Type B pancreatic cell (in vitro differentiated cells): ENCODE results near the gene HAGH. TPM values are rescaled to one million over a fixed set of nuclear protein-coding genes. Genes with fewer than 3 reads are reported as not detected.

Experiments used
- DNase-seq: peaks from one replicate; pipeline ENCODE4 v3.0.0; 2021; ENCODE audit warnings: mixed read lengths; ENCODE audit not compliant: unreplicated experiment; ENCODE audit errors: extremely low spot score
- H3K27ac Mint-ChIP-seq: 2 replicates; pipeline ENCODE4 v1.8.0; 2021; ENCODE audit warnings: mild to moderate bottlenecking, mixed read lengths
- H3K27me3 Mint-ChIP-seq: 2 replicates; pipeline ENCODE4 v1.8.0; 2021; ENCODE audit warnings: mixed read lengths
- H3K36me3 Mint-ChIP-seq: 2 replicates; pipeline ENCODE4 v1.8.0; 2021; ENCODE audit warnings: mixed read lengths
- H3K4me1 Mint-ChIP-seq: one replicate; pipeline ENCODE4 v1.8.0; 2021; ENCODE audit warnings: mixed read lengths; ENCODE audit not compliant: unreplicated experiment
- H3K4me3 Mint-ChIP-seq: 2 replicates; pipeline ENCODE4 v1.8.0; 2021; ENCODE audit warnings: mild to moderate bottlenecking, mixed read lengths
- H3K9me3 Mint-ChIP-seq: 2 replicates; pipeline ENCODE4 v1.8.0; 2021; ENCODE audit warnings: mixed read lengths
- total RNA-seq: library from RNA; stranded (reverse); gene quantifications from 2 replicates; pipeline ENCODE4 v1.2.1, GENCODE V29; 2021; ENCODE audit warnings: low replicate concordance
- TF ChIP-seq, protein P1 (sequence below): fragments of 200-600 bp; sonication (generic); conservative IDR thresholded peaks from 2 replicates; pipeline ENCODE4 v1.5.0; 2021; ENCODE audit warnings: antibody characterized with exemption, mild to moderate bottlenecking

HAGH gene
- total RNA-seq, 1 donor from 2014 or later: 36.7 TPM

- H3K4me1 Mint-ChIP-seq: no peaks in the 10 kb centered on the region
- no peaks in the 10 kb centered on the region for H3K36me3 Mint-ChIP-seq
- DNase-seq: no peak
- H3K27ac Mint-ChIP-seq: no peak overlapping the region
- H3K4me3 Mint-ChIP-seq: no peak overlapping the region
- TF ChIP-seq, protein P1, sequence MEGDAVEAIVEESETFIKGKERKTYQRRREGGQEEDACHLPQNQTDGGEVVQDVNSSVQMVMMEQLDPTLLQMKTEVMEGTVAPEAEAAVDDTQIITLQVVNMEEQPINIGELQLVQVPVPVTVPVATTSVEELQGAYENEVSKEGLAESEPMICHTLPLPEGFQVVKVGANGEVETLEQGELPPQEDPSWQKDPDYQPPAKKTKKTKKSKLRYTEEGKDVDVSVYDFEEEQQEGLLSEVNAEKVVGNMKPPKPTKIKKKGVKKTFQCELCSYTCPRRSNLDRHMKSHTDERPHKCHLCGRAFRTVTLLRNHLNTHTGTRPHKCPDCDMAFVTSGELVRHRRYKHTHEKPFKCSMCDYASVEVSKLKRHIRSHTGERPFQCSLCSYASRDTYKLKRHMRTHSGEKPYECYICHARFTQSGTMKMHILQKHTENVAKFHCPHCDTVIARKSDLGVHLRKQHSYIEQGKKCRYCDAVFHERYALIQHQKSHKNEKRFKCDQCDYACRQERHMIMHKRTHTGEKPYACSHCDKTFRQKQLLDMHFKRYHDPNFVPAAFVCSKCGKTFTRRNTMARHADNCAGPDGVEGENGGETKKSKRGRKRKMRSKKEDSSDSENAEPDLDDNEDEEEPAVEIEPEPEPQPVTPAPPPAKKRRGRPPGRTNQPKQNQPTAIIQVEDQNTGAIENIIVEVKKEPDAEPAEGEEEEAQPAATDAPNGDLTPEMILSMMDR: no peak
- H3K27me3 Mint-ChIP-seq: no peaks in the 10 kb centered on the region
- no peaks in the 10 kb centered on the region for H3K9me3 Mint-ChIP-seq
Measured at GRCh38 chr16:1760911-1761310, 65.7 kb downstream of the HAGH start.

GRCh38 chr16:1759511-1759910 lies 67.1 kb downstream of the HAGH start:
- Mint-ChIP-seq H3K27ac (no peak overlapping the region), H3K4me3 (no peak overlapping the region), H3K36me3 (no peaks in the 10 kb centered on the region), H3K27me3 (no peaks in the 10 kb centered on the region), H3K9me3 (no peaks in the 10 kb centered on the region), H3K4me1 (no peaks in the 10 kb centered on the region)
- TF ChIP-seq, protein P1: no peak
- DNase-seq: no peak

DNA sequence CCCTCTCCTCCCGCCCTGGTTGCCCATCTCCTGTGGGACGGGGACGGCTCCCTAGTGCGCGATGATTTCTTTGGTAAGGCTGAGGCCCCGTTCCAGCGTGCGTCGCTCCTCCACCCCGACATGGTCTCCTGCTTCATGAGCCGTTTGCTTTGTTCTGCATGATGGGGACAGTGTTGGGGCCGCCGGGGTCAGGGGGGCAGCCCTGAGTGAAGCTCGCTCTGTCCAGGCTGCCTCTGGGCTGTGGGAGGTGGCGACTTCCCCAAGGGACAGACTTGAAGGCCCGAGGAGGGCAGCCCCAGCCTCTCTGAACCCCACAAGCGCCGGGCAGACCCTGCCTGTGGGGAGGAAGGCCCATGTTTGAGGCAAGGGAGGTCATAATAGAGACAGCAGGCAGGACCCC lies 67.7 kb downstream of the HAGH start:
- Mint-ChIP-seq H3K4me3 (no peak overlapping the region), H3K36me3 (no peaks in the 10 kb centered on the region), H3K27ac (no peak overlapping the region), H3K9me3 (no peaks in the 10 kb centered on the region), H3K4me1 (no peaks in the 10 kb centered on the region), H3K27me3 (no peaks in the 10 kb centered on the region)
- TF ChIP-seq, protein P1: no peak
- no peak for DNase-seq

DNA sequence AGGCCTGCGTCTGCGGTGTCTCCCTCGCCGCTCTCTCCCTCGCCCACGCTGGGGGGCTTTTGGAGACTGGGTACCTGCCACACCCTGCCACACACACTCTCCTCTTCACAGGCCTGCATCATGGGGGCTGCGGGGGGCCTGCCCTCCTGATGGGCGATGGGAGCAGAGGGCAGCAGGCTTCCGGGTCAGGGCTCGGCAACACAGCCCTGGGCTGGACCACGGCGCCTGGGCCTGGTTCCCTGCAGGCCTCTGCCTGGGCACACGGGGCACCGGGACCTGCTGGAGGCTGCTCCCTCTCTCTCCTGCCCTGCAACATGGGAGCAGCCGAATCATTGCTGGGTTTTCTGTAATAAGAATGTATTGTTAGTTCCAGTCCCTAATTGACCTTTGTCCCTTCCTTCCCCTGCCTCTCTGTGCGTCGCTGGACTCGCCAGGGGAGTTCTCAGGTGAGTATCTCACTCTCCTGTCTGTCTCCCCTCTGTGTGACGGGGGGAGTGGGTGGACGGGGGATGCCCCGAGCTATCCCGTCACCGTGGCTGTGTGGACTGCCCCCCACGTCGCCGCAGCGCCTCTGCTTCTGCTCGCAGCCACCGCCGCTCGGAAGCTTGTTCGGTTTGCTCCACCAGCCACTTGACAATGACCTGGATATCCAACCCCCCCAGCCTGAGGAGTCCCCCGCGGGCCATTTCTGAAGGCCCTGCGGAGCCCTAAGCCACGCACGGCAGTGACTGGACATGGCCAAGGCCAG lies 68.7 kb downstream of the HAGH start:
- no peaks in the 10 kb centered on the region for H3K9me3 Mint-ChIP-seq
- no peak overlapping the region for H3K27ac Mint-ChIP-seq
- H3K36me3 Mint-ChIP-seq: no peaks in the 10 kb centered on the region
- no peaks in the 10 kb centered on the region for H3K4me1 Mint-ChIP-seq
- TF ChIP-seq, protein P1: no peak
- H3K4me3 Mint-ChIP-seq: no peak overlapping the region
- no peaks in the 10 kb centered on the region for H3K27me3 Mint-ChIP-seq
- DNase-seq: no peak

Other genes with a start within 250 kb of the HAGH start
- 27.9 and 55.1 TPM in 2 replicates for gene IFT140, start 214.8 kb downstream of the HAGH start, total RNA-seq
- 29.0 and 31.4 TPM in 2 replicates for gene CRAMP1, start 214.5 kb downstream of the HAGH start, total RNA-seq
- gene JPT2, start 148.5 kb downstream of the HAGH start, total RNA-seq: 116 and 132 TPM in 2 replicates
- gene MAPK8IP3, start 120.6 kb downstream of the HAGH start, total RNA-seq: 50.4 and 97.5 TPM in 2 replicates
- gene NME3, start 55.3 kb downstream of the HAGH start, total RNA-seq: 54.0 and 55.9 TPM in 2 replicates
- 26.9 and 35.9 TPM in 2 replicates for gene EME2, start 54.0 kb downstream of the HAGH start, total RNA-seq
- gene MRPS34, start 53.7 kb downstream of the HAGH start, total RNA-seq: 95.5 and 97.9 TPM in 2 replicates
- 51.2 and 71.3 TPM in 2 replicates for gene SPSB3, start 44.3 kb downstream of the HAGH start, total RNA-seq
- 54.5 and 66.6 TPM in 2 replicates for gene NUBP2, start 43.9 kb downstream of the HAGH start, total RNA-seq
- 0.17 and 0.59 TPM in 2 replicates for gene IGFALS, start 33.1 kb downstream of the HAGH start, total RNA-seq
- 33.2 and 41.1 TPM in 2 replicates for gene FAHD1, start 381 bp upstream of the HAGH start, total RNA-seq
- gene MEIOB, start 45.3 kb upstream of the HAGH start, total RNA-seq: not detected in 2 replicates
- 1.3 and 5.6 TPM in 2 replicates for gene HS3ST6, start 91.6 kb upstream of the HAGH start, total RNA-seq
- gene MSRB1, start 116.4 kb upstream of the HAGH start, total RNA-seq: 34.8 and 37.7 TPM in 2 replicates
- not detected in 2 replicates for gene RPL3L, start 127.9 kb upstream of the HAGH start, total RNA-seq
- gene NDUFB10, start 132.7 kb upstream of the HAGH start, total RNA-seq: 122 and 130 TPM in 2 replicates
- gene RPS2, start 138.0 kb upstream of the HAGH start, total RNA-seq: 3,017 and 3,035 TPM in 2 replicates
- gene RNF151, start 140.0 kb upstream of the HAGH start, total RNA-seq: not detected in 2 replicates
- gene TBL3, start 145.2 kb upstream of the HAGH start, total RNA-seq: 37.0 and 40.0 TPM in 2 replicates
- gene NOXO1, start 154.6 kb upstream of the HAGH start, total RNA-seq: 0.63 and 2.0 TPM in 2 replicates
- 25.3 and 31.6 TPM in 2 replicates for gene GFER, start 157.4 kb upstream of the HAGH start, total RNA-seq
- 2.4 and 2.5 TPM in 2 replicates for gene SYNGR3, start 163.1 kb upstream of the HAGH start, total RNA-seq
- 43.9 and 46.1 TPM in 2 replicates for gene ZNF598, start 183.0 kb upstream of the HAGH start, total RNA-seq
- 3.9 and 4.7 TPM in 2 replicates for gene NPW, start 193.0 kb upstream of the HAGH start, total RNA-seq
- 23.3 and 23.4 TPM in 2 replicates for gene NHERF2, start 200.1 kb upstream of the HAGH start, total RNA-seq
- gene NTHL1, start 221.0 kb upstream of the HAGH start, total RNA-seq: 18.1 and 37.6 TPM in 2 replicates
- gene TSC2, start 221.2 kb upstream of the HAGH start, total RNA-seq: 131 and 208 TPM in 2 replicates